ENCODE data around the gene RPLP1. TPM values are rescaled to one million over a fixed set of nuclear protein-coding genes. Genes with fewer than 3 reads are reported as not detected.

Gene RPLP1
- total RNA-seq, 3 donors from 2014 or later (not counting 1 experiment from before 2014, with no cell fraction given) = 895 to 1,167 (median 974) TPM

DNA sequence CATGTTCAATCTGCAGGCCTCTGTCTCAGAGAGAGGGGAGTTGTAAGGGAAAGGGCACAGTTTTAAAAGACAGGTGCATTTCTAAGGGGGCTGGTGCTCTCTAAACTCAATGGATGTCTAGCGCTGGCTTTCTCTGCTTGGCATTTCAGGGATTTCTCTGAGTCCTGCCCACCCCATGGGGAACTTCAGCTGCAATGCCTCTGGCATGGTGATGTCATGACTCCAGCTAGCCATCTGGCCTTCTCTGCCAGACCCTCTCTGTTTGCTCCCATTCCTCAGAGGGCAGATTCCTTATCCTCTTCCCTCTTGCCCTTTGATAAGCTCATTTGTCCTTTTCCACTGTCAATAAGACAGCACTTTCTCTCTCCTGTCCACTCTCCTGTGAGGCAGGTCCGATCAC, 40.8 kb downstream of the RPLP1 start:
- intact Hi-C loops (cut with micrococcal nuclease) = loop anchor here (10.0 kb wide), 1 partner anchor 221 kb away; no protein-coding TSS in a partner anchor
- no peak overlapping the region for H3K4me3 ChIP-seq (ENCODE audit: low read length)
- DNase-seq (no peak), ATAC-seq (no peak)
- peaks cover 49 to 52% of the 10 kb centered on the region in 2 donors for H3K4me1 Mint-ChIP-seq
- H3K36me3 ChIP-seq (ENCODE audit: control insufficient read depth, insufficient read depth, low read length) = no peaks in the 10 kb centered on the region
- WGBS (ENCODE audit: insufficient coverage) = 99% methylated on average over 2 of the region's 2 CpGs
- H3K4me3 Mint-ChIP-seq = no peak overlapping the region
- H3K27me3 Mint-ChIP-seq (ENCODE audit: low read depth in 2 of 2) = peaks cover 0 to 2% of the 10 kb centered on the region in 2 donors
- TF ChIP-seq, protein P1, sequence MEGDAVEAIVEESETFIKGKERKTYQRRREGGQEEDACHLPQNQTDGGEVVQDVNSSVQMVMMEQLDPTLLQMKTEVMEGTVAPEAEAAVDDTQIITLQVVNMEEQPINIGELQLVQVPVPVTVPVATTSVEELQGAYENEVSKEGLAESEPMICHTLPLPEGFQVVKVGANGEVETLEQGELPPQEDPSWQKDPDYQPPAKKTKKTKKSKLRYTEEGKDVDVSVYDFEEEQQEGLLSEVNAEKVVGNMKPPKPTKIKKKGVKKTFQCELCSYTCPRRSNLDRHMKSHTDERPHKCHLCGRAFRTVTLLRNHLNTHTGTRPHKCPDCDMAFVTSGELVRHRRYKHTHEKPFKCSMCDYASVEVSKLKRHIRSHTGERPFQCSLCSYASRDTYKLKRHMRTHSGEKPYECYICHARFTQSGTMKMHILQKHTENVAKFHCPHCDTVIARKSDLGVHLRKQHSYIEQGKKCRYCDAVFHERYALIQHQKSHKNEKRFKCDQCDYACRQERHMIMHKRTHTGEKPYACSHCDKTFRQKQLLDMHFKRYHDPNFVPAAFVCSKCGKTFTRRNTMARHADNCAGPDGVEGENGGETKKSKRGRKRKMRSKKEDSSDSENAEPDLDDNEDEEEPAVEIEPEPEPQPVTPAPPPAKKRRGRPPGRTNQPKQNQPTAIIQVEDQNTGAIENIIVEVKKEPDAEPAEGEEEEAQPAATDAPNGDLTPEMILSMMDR (IDR thresholded peaks at IDR 0.05) = no peak
- H3K27ac ChIP-seq (ENCODE audit: low read length) = no peak overlapping the region
- H3K9me3 ChIP-seq (ENCODE audit: control insufficient read depth, insufficient read depth, low read length) = no peaks in the 10 kb centered on the region
- H3K4me1 ChIP-seq (ENCODE audit: control insufficient read depth, insufficient read depth, low read length) = peaks cover 46% of the 10 kb centered on the region
- no peaks in the 10 kb centered on the region for H3K27me3 ChIP-seq (ENCODE audit: control insufficient read depth, insufficient read depth, low read length)
- H3K9me3 Mint-ChIP-seq = no peaks in the 10 kb centered on the region
- H3K36me3 Mint-ChIP-seq = no peaks in the 10 kb centered on the region
- no peak overlapping the region for H3K27ac Mint-ChIP-seq

DNA sequence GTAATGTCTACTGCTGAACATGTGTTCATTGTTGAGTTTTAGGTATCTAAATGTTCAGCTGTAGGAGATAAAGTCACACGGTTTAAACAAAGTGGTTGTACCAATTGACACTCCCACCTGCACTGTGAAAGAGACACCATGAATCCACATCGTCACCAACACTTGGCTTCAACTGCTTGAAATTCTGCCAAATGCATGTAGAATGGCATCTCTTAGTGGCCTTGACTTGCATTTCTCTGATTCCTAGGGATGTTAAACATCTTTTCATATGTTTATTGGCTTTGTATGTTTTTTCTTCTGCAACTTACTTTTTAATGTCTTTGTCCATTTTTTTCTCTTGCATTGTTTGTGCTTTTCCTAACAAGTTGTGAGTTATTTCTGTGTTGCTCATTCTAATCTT, 43.4 kb downstream of the RPLP1 start:
- Mint-ChIP-seq H3K4me3 (no peak overlapping the region), H3K27ac (peak overlapping the region in 1 of 2 donors; percentile 93), H3K4me1 (peaks cover 50 to 53% of the 10 kb centered on the region in 2 donors), H3K9me3 (no peaks in the 10 kb centered on the region), H3K36me3 (no peaks in the 10 kb centered on the region), H3K27me3 (ENCODE audit: low read depth in 2 of 2) (peaks cover 0 to 2% of the 10 kb centered on the region in 2 donors)
- TF ChIP-seq, protein P1 (IDR thresholded peaks at IDR 0.05) = no peak
- no peak for ATAC-seq
- Histone ChIP-seq H3K4me1 (ENCODE audit: control insufficient read depth, insufficient read depth, low read length) (peaks cover 50% of the 10 kb centered on the region), H3K27me3 (ENCODE audit: control insufficient read depth, insufficient read depth, low read length) (no peaks in the 10 kb centered on the region), H3K9me3 (ENCODE audit: control insufficient read depth, insufficient read depth, low read length) (no peaks in the 10 kb centered on the region), H3K4me3 (ENCODE audit: low read length) (no peak overlapping the region), H3K27ac (ENCODE audit: low read length) (no peak overlapping the region), H3K36me3 (ENCODE audit: control insufficient read depth, insufficient read depth, low read length) (no peaks in the 10 kb centered on the region)
- intact Hi-C loops (cut with micrococcal nuclease) = loop anchor here (10.0 kb wide), 1 partner anchor 219 kb away; no protein-coding TSS in a partner anchor
- WGBS (ENCODE audit: insufficient coverage) = 61% methylated on average over 2 of the region's 2 CpGs
- no peak for DNase-seq

DNA sequence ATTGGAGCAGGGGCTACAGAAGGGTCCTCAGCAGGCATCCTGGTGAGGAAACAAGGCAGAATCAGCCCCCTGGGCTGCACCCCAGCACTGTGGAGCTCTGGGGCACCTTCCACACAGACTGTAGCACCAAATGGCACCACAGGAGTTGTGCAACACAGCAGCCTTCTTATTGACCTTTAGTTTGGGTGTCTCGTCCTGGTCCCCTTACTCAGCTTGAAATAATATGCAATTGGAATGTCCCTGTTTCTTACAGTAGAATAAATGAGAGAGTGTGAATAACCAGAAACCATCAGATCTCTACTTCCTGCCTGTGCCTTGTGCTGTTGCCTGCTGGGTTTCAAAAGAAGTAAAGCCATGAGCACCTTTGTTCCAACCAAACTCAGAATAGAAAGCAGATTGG, 44.5 kb downstream of the RPLP1 start:
- H3K27me3 ChIP-seq (ENCODE audit: control insufficient read depth, insufficient read depth, low read length) = no peaks in the 10 kb centered on the region
- no peak for DNase-seq
- peak overlapping the region; percentile 81 to 93 for H3K27ac Mint-ChIP-seq
- no peaks in the 10 kb centered on the region for H3K27me3 Mint-ChIP-seq (ENCODE audit: low read depth in 2 of 2)
- H3K36me3 ChIP-seq (ENCODE audit: control insufficient read depth, insufficient read depth, low read length) = no peaks in the 10 kb centered on the region
- no peak overlapping the region for H3K4me3 ChIP-seq (ENCODE audit: low read length)
- intact Hi-C loops (cut with micrococcal nuclease) = loop anchor here (10.0 kb wide), 1 partner anchor 218 kb away; no protein-coding TSS in a partner anchor
- 29% methylated on average over 1 of the region's 1 CpG for WGBS (ENCODE audit: insufficient coverage)
- H3K36me3 Mint-ChIP-seq = no peaks in the 10 kb centered on the region
- peak overlapping the region; percentile 51 for H3K27ac ChIP-seq (ENCODE audit: low read length)
- no peaks in the 10 kb centered on the region for H3K9me3 ChIP-seq (ENCODE audit: control insufficient read depth, insufficient read depth, low read length)
- peaks cover 46 to 49% of the 10 kb centered on the region in 2 donors for H3K4me1 Mint-ChIP-seq
- TF ChIP-seq, protein P1 (IDR thresholded peaks at IDR 0.05) = no peak
- H3K9me3 Mint-ChIP-seq = no peaks in the 10 kb centered on the region
- H3K4me1 ChIP-seq (ENCODE audit: control insufficient read depth, insufficient read depth, low read length) = peaks cover 47% of the 10 kb centered on the region
- ATAC-seq = peak; percentile 54 to 67 (median 58)
- H3K4me3 Mint-ChIP-seq = peak overlapping the region; percentile 70

DNA sequence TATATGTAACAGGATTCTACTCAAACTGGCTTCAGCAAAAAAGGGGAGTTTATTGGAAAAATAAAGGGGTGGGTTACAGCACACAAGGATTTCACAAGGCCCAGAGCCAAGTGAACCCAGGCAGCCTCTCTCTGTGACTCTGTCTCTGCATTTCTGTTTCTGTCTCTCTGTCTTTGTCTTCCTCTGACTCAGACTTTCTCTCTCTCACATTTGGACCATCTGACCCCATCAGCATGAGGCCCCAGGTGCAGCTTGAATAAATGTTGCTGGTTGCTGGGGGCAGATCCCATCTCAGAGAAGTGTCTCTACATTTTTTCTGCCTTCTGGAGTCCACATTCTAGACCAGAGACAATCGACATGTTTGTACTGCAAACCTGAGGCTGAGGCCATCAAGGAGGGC, 45.0 kb downstream of the RPLP1 start:
- H3K4me1 Mint-ChIP-seq = peaks cover 47 to 53% of the 10 kb centered on the region in 2 donors
- DNase-seq (no peak), ATAC-seq (peak; percentile 14 to 52 (median 19))
- peak overlapping the region; percentile 70 for H3K4me3 Mint-ChIP-seq
- Histone ChIP-seq H3K27ac (ENCODE audit: low read length) (peak overlapping the region; percentile 39), H3K4me3 (ENCODE audit: low read length) (no peak overlapping the region), H3K27me3 (ENCODE audit: control insufficient read depth, insufficient read depth, low read length) (no peaks in the 10 kb centered on the region), H3K4me1 (ENCODE audit: control insufficient read depth, insufficient read depth, low read length) (peaks cover 47% of the 10 kb centered on the region), H3K9me3 (ENCODE audit: control insufficient read depth, insufficient read depth, low read length) (no peaks in the 10 kb centered on the region), H3K36me3 (ENCODE audit: control insufficient read depth, insufficient read depth, low read length) (no peaks in the 10 kb centered on the region)
- intact Hi-C loops (cut with micrococcal nuclease) = loop anchor here (2.0 to 10.0 kb wide), 2 partner anchors 17 to 217 kb away; no protein-coding TSS in a partner anchor
- H3K9me3 Mint-ChIP-seq = no peaks in the 10 kb centered on the region
- H3K36me3 Mint-ChIP-seq = no peaks in the 10 kb centered on the region
- H3K27me3 Mint-ChIP-seq (ENCODE audit: low read depth in 2 of 2) = no peaks in the 10 kb centered on the region
- 50% methylated on average over 1 of the region's 1 CpG for WGBS (ENCODE audit: insufficient coverage)
- TF ChIP-seq, protein P1 (IDR thresholded peaks at IDR 0.05) = no peak
- peak overlapping the region; percentile 81 to 93 for H3K27ac Mint-ChIP-seq

Measured in natural killer cell (primary cell).